ENCODE measurements around the gene CTDSPL.

GRCh38 chr3:37997791-37998370, 136.2 kb downstream of the CTDSPL start:
- TF ChIP-seq POLR2AphosphoS5 (IDR thresholded peaks at IDR 0.05; ENCODE audit: borderline replicate concordance, low read depth, low read length) (no peak), EZH2 (IDR thresholded peaks at IDR 0.05) (no peak), FOXP2 (optimal IDR thresholded peaks at IDR 0.05; ENCODE audit: control extremely low read depth, extremely low read length, insufficient read depth) (no peak)
